ENCODE data around the gene ZNRF1. TPM values are rescaled to one million over a fixed set of nuclear protein-coding genes. Genes with fewer than 3 reads are reported as not detected.

Gene ZNRF1
- total RNA-seq, 2 experiments from 2014 or later = 11.0 to 13.7 TPM

DNA sequence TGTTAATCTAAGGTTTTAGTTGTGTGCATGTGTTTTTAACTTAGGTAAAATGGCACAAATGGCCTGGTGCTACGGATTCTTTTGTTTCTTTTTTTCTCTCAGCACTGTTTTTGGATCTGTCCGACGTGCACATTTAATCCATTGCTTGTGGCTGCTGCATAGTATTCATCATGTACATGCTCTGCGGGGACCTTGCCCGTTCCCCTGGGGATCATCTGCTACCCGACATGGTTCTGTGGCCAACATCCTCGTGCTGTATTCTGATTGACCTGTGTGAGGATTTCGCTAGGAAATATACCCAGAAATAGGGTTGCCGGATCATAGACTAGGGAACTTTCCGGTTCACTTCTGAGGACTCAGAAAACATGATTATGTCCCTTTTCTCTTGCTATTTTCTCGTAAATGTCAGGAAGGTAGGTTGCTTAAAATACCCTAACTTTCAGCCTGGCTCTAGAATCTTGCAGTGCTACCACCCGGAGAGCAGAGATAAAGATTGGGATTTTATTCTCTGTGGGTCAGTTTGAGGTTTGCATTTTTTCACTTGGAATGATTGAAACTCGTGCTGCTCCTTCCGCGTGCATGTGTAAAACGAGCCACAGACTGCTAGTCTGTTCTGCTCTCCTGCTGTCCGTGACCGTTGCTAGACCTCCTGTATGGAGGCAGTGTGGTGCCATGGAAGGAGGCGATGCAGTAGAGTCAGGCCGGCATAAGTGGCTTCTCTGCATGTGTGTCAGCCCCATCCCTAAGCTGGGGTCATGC lies 74.9 kb downstream of the ZNRF1 start:
- ChIA-PET POLR2A (interaction anchor here (1.1 to 1.9 kb wide), 4 partner anchors 13 to 38 kb away, joined by 3 to 7 read pairs (median 4); no protein-coding TSS in a partner anchor), CTCF (interaction anchor here (0.7 to 1.6 kb wide), 4 partner anchors 9 to 75 kb away, joined by 3 to 6 read pairs (median 5); partner anchors contain the start of gene ZNRF1)
- Mint-ChIP-seq H3K27me3 (no peaks in the 10 kb centered on the region), H3K4me3 (no peak overlapping the region), H3K36me3 (ENCODE audit: low read depth) (peaks cover 3% of the 10 kb centered on the region), H3K9me3 (peaks cover 3% of the 10 kb centered on the region), H3K4me1 (ENCODE audit: low read depth) (peaks cover 30% of the 10 kb centered on the region), H3K27ac (peak overlapping the region; percentile 35)
- TF ChIP-seq, protein P1, sequence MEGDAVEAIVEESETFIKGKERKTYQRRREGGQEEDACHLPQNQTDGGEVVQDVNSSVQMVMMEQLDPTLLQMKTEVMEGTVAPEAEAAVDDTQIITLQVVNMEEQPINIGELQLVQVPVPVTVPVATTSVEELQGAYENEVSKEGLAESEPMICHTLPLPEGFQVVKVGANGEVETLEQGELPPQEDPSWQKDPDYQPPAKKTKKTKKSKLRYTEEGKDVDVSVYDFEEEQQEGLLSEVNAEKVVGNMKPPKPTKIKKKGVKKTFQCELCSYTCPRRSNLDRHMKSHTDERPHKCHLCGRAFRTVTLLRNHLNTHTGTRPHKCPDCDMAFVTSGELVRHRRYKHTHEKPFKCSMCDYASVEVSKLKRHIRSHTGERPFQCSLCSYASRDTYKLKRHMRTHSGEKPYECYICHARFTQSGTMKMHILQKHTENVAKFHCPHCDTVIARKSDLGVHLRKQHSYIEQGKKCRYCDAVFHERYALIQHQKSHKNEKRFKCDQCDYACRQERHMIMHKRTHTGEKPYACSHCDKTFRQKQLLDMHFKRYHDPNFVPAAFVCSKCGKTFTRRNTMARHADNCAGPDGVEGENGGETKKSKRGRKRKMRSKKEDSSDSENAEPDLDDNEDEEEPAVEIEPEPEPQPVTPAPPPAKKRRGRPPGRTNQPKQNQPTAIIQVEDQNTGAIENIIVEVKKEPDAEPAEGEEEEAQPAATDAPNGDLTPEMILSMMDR (IDR thresholded peaks at IDR 0.05) = no peak
- no peak for DNase-seq
- intact Hi-C loops (cut with micrococcal nuclease) = loop anchor here (5.0 kb wide), 1 partner anchor 34 kb away; no protein-coding TSS in a partner anchor
- ATAC-seq = no peak

DNA sequence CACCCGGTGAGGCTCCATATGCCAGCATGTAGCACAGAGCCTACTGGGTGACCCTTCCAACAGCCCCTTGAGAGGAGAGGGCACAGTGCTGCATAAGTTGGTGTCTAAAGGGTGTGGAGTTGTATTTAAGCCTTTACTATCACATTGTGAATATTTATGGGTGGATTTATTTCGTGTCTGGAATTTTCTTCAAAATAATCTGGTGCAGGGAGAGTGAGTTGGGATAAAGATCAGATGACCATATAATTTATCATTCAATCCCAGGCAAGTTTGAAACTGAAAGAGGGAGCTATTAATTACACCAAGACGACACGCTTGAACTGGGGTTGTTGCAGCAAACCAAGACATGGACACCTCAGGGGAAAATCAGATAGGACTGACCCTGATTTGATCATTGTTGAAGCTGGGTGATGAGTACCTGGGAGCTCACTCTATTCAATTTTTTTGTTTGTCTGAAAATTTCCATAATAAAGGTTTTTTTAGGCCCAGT lies 75.5 kb downstream of the ZNRF1 start:
- Mint-ChIP-seq H3K36me3 (ENCODE audit: low read depth) (peaks cover 3% of the 10 kb centered on the region), H3K27me3 (no peaks in the 10 kb centered on the region), H3K9me3 (peaks cover 3% of the 10 kb centered on the region), H3K4me1 (ENCODE audit: low read depth) (peaks cover 30% of the 10 kb centered on the region), H3K4me3 (no peak overlapping the region), H3K27ac (peak overlapping the region; percentile 35)
- ATAC-seq (no peak), DNase-seq (no peak)
- POLR2A ChIA-PET = interaction anchor here (0.9 to 1.9 kb wide), 7 partner anchors 11 to 62 kb away, joined by 3 to 9 read pairs (median 5); no protein-coding TSS in a partner anchor
- TF ChIP-seq, protein P1 (IDR thresholded peaks at IDR 0.05) = no peak
- intact Hi-C loops (cut with micrococcal nuclease) = loop anchor here (5.0 kb wide), 1 partner anchor 33 kb away; no protein-coding TSS in a partner anchor
- CTCF ChIA-PET = interaction anchor here (1.0 to 1.6 kb wide), 5 partner anchors 9 to 76 kb away, joined by 3 to 6 read pairs (median 4); partner anchors contain the start of gene ZNRF1

DNA sequence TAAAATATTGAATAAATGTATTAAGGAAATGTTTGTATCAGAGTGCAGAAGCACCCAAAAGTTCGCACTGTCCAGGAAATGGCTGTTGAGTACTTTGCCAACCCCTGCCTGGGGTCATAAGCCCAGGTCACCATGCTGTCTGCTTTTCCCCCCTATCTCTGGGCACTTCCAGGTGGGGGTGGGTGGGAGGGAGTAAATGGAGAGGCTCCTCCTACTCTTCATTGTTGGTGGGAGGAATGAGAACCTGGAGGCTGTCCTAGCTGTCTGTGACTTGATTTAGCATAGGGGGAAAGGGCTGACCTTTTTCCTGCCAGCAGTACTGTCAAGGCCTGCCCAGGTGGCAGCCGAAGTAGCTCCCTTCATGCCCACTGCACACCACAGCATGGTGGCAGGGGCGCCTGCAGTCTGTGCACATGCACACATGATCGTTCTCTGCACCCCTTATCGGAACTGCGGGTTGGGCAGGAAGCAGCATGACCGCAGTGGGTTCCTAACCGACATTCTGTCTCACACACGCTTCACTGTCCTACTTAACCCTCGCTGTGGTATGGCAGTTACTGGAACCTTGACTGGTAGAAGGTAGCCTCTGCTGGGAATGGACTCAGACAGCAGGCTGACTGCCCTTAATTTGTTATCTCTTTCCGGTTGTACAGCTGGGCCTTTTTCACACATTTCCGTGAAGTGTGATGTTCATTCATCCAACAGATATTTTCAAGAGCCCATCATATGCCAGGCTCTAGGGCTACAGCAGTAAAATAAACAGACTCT lies 76.3 kb downstream of the ZNRF1 start:
- peak; percentile 90 for DNase-seq
- intact Hi-C loops (cut with micrococcal nuclease) = loop anchor here (5.0 kb wide), 1 partner anchor 32 kb away; no protein-coding TSS in a partner anchor
- peak; percentile 92 for ATAC-seq
- peaks cover 3% of the 10 kb centered on the region for H3K9me3 Mint-ChIP-seq
- CTCF ChIA-PET = interaction anchor here (1.0 to 1.6 kb wide), 6 partner anchors 10 to 77 kb away, joined by 3 to 6 read pairs (median 4); partner anchors contain the start of gene ZNRF1
- POLR2A ChIA-PET = interaction anchor here (0.6 to 1.9 kb wide), 8 partner anchors 12 to 63 kb away, joined by 3 to 9 read pairs (median 4); no protein-coding TSS in a partner anchor
- H3K27ac Mint-ChIP-seq = peak overlapping the region; percentile 87
- peaks cover 30% of the 10 kb centered on the region for H3K4me1 Mint-ChIP-seq (ENCODE audit: low read depth)
- no peaks in the 10 kb centered on the region for H3K27me3 Mint-ChIP-seq
- H3K4me3 Mint-ChIP-seq = peak overlapping the region; percentile 15
- H3K36me3 Mint-ChIP-seq (ENCODE audit: low read depth) = peaks cover 3% of the 10 kb centered on the region
- TF ChIP-seq, protein P1 (IDR thresholded peaks at IDR 0.05) = no peak

DNA sequence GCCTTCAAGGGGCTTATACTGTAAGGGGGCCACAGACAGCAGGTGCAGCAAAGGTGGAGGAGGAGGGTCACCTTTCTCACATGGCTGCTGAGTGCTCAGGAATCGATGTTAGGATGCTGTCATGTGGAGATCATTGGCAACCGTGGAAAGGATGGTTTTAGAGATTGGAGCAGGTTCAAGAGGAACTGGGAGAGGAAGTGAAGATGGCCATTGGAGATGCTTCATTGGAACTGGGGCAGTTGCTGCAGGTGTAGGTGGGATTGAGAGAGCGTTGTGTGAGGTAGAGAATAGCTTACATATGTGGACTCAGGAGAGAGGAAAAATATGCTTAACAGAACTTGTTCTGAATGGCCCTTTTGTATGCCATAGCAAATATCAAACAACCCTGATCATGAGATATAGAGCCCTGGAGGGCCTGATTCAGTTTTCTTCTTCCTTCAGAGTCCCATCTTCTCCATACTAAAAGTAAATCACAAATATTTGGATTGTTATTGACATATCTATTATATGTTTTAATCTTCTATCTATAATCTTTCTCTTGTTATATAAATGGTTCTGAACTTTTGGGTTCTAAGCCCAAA lies 77.0 kb downstream of the ZNRF1 start:
- intact Hi-C loops (cut with micrococcal nuclease) = no loop called here
- TF ChIP-seq, protein P1 (IDR thresholded peaks at IDR 0.05) = no peak
- no peak for DNase-seq
- peaks cover 3% of the 10 kb centered on the region for H3K9me3 Mint-ChIP-seq
- ChIA-PET CTCF (interaction anchor here (1.1 to 1.6 kb wide), 3 partner anchors 13 to 77 kb away, joined by 3 to 6 read pairs (median 3); partner anchors contain the start of gene ZNRF1), POLR2A (interaction anchor here (0.6 to 1.4 kb wide), 3 partner anchors 12 to 91 kb away, joined by 3 to 9 read pairs (median 3); partner anchors contain the start of gene WDR59)
- no peaks in the 10 kb centered on the region for H3K27me3 Mint-ChIP-seq
- ATAC-seq = no peak
- peaks cover 3% of the 10 kb centered on the region for H3K36me3 Mint-ChIP-seq (ENCODE audit: low read depth)
- peak overlapping the region; percentile 87 for H3K27ac Mint-ChIP-seq
- peaks cover 30% of the 10 kb centered on the region for H3K4me1 Mint-ChIP-seq (ENCODE audit: low read depth)
- H3K4me3 Mint-ChIP-seq = peak overlapping the region; percentile 15
